ENCODE data around the gene TRPM3.

The TRPM3 gene

DNA sequence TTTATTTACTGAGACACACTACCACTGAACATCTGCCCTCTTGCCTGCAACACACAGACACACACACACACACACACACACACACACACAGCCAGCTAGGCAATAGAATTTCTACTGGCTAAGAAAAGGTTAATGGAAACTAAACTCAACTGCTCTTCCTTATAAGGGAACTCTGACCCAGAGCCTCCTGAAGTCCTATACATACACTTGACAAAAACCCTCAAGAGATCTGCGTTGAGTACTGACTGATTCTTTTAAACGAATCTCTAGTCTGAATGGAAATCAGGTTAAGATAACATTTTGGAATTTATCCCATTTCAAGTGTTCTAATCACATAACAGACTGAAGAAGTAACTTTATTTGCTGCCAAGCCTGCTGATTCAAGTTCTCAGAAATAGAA lies 25.9 kb upstream of the TRPM3 start:
- no peak overlapping the region for H2AFZ ChIP-seq (ENCODE audit: insufficient read depth, low read length, poor library complexity)
- no peak overlapping the region for H3K27ac ChIP-seq (ENCODE audit: low read depth, low read length)
- H2BK12ac ChIP-seq (ENCODE audit: low read length), result no peak overlapping the region
- no CpG with 5 or more reads among the region's 2 CpGs for WGBS (ENCODE audit: extremely low coverage, insufficient coverage, insufficient read length)
- no peak overlapping the region for H3K9ac ChIP-seq (ENCODE audit: low read length)
- no peak overlapping the region for H2BK5ac ChIP-seq (ENCODE audit: low read depth, low read length, poor library complexity)
- H3K27me3 ChIP-seq (ENCODE audit: insufficient read depth, low read length), result no peaks in the 10 kb centered on the region
- no peaks in the 10 kb centered on the region for H3K79me2 ChIP-seq (ENCODE audit: control insufficient read depth, insufficient read depth, low read length, poor library complexity)
- no peak overlapping the region for H3K23ac ChIP-seq (ENCODE audit: low read length)
- no peak overlapping the region for H2BK120ac ChIP-seq (ENCODE audit: insufficient read depth, low read length, poor library complexity)
- H3K4me1 ChIP-seq (ENCODE audit: control insufficient read depth in 1 of 2, insufficient read depth in 2 of 2, low read length in 2 of 2), result no peaks in the 10 kb centered on the region
- no peak overlapping the region for H3K4me2 ChIP-seq (ENCODE audit: low read length)
- no peaks in the 10 kb centered on the region for H3K36me3 ChIP-seq (ENCODE audit: control insufficient read depth in 1 of 2, insufficient read depth in 2 of 2, low read length in 2 of 2)
- H3K9me3 ChIP-seq (ENCODE audit: insufficient read depth, low read depth, low read length), result peaks cover 2% of the 10 kb centered on the region
- H3K14ac ChIP-seq (ENCODE audit: low read length), result no peak overlapping the region
- no peak for DNase-seq
- no peak overlapping the region for H3K4ac ChIP-seq (ENCODE audit: low read depth, low read length)
- H2AK5ac ChIP-seq (ENCODE audit: low read length), result no peak overlapping the region
- no peak overlapping the region for H4K8ac ChIP-seq (ENCODE audit: low read depth, low read length)
- H3K18ac ChIP-seq (ENCODE audit: low read length), result no peak overlapping the region
- H4K91ac ChIP-seq (ENCODE audit: low read depth, low read length), result no peak overlapping the region
- H3K4me3 ChIP-seq (ENCODE audit: low read depth, low read length), result no peak overlapping the region
- H4K12ac ChIP-seq (ENCODE audit: low read depth, low read length), result no peak overlapping the region
- H3K79me1 ChIP-seq (ENCODE audit: low read length), result no peaks in the 10 kb centered on the region

DNA sequence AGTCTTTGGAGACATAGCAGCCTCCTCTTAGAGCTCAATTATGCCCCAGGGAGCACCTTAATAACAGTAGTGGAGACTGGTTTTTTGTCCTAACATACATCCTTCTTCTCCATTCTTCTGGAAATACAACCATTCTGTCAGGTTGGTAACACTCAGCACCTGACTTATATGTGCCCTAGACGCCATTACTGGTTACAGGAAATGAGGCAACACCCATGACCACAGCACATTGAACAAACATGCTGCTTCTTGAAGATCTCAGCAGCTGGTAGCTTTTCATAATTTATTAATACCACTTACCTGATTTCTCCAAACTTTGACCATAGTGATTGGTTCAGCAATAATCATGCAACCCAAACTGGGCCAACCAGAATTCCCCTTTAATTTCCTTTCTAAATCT lies 25.1 kb upstream of the TRPM3 start:
- Histone ChIP-seq H3K27me3 (ENCODE audit: insufficient read depth, low read length) (no peaks in the 10 kb centered on the region), H3K23ac (ENCODE audit: low read length) (no peak overlapping the region), H3K4me1 (ENCODE audit: control insufficient read depth in 1 of 2, insufficient read depth in 2 of 2, low read length in 2 of 2) (no peaks in the 10 kb centered on the region), H2BK120ac (ENCODE audit: insufficient read depth, low read length, poor library complexity) (no peak overlapping the region), H2BK12ac (ENCODE audit: low read length) (no peak overlapping the region), H2BK5ac (ENCODE audit: low read depth, low read length, poor library complexity) (no peak overlapping the region), H3K18ac (ENCODE audit: low read length) (no peak overlapping the region), H3K79me2 (ENCODE audit: control insufficient read depth, insufficient read depth, low read length, poor library complexity) (no peaks in the 10 kb centered on the region), H3K9me3 (ENCODE audit: insufficient read depth, low read depth, low read length) (peaks cover 2% of the 10 kb centered on the region), H2AFZ (ENCODE audit: insufficient read depth, low read length, poor library complexity) (no peak overlapping the region), H3K4ac (ENCODE audit: low read depth, low read length) (no peak overlapping the region), H3K79me1 (ENCODE audit: low read length) (no peaks in the 10 kb centered on the region), H4K91ac (ENCODE audit: low read depth, low read length) (no peak overlapping the region), H4K8ac (ENCODE audit: low read depth, low read length) (no peak overlapping the region), H3K27ac (ENCODE audit: low read depth, low read length) (no peak overlapping the region), H3K9ac (ENCODE audit: low read length) (no peak overlapping the region), H3K36me3 (ENCODE audit: control insufficient read depth in 1 of 2, insufficient read depth in 2 of 2, low read length in 2 of 2) (no peaks in the 10 kb centered on the region), H3K14ac (ENCODE audit: low read length) (no peak overlapping the region), H3K4me3 (ENCODE audit: low read depth, low read length) (no peak overlapping the region), H2AK5ac (ENCODE audit: low read length) (no peak overlapping the region), H4K12ac (ENCODE audit: low read depth, low read length) (no peak overlapping the region), H3K4me2 (ENCODE audit: low read length) (no peak overlapping the region)
- DNase-seq, result no peak
- no CpG with 5 or more reads among the region's 1 CpG for WGBS (ENCODE audit: extremely low coverage, insufficient coverage, insufficient read length)

DNA sequence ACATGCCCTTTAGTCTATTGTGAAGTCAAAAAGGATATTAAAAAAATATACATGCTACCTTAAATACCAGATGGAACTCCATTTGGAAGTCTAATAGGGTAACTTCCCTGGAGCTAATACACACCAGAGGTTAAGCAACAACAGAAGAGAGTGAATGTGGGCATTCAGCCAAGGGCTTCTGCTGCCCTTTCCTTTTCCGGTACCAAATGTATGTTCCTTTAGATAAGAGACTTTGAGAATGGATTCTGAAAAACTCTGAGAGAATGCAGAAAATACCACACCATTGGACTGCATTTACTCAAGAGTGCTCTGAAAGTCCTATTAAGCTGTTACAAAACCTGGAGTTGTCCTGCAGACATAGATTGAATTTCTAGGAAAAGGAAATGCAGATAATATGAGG lies 23.8 kb upstream of the TRPM3 start:
- Histone ChIP-seq H3K36me3 (ENCODE audit: control insufficient read depth in 1 of 2, insufficient read depth in 2 of 2, low read length in 2 of 2) (no peaks in the 10 kb centered on the region), H3K18ac (ENCODE audit: low read length) (no peak overlapping the region), H3K9me3 (ENCODE audit: insufficient read depth, low read depth, low read length) (peaks cover 2% of the 10 kb centered on the region), H4K12ac (ENCODE audit: low read depth, low read length) (no peak overlapping the region), H3K9ac (ENCODE audit: low read length) (no peak overlapping the region), H2BK120ac (ENCODE audit: insufficient read depth, low read length, poor library complexity) (no peak overlapping the region), H2AFZ (ENCODE audit: insufficient read depth, low read length, poor library complexity) (no peak overlapping the region), H2BK12ac (ENCODE audit: low read length) (no peak overlapping the region), H3K4ac (ENCODE audit: low read depth, low read length) (no peak overlapping the region), H3K27ac (ENCODE audit: low read depth, low read length) (no peak overlapping the region), H2AK5ac (ENCODE audit: low read length) (no peak overlapping the region), H3K4me2 (ENCODE audit: low read length) (no peak overlapping the region), H3K4me3 (ENCODE audit: low read depth, low read length) (no peak overlapping the region), H4K8ac (ENCODE audit: low read depth, low read length) (no peak overlapping the region), H2BK5ac (ENCODE audit: low read depth, low read length, poor library complexity) (no peak overlapping the region), H3K4me1 (ENCODE audit: control insufficient read depth in 1 of 2, insufficient read depth in 2 of 2, low read length in 2 of 2) (no peaks in the 10 kb centered on the region), H3K23ac (ENCODE audit: low read length) (no peak overlapping the region), H3K79me1 (ENCODE audit: low read length) (no peaks in the 10 kb centered on the region), H3K14ac (ENCODE audit: low read length) (no peak overlapping the region), H4K91ac (ENCODE audit: low read depth, low read length) (no peak overlapping the region), H3K79me2 (ENCODE audit: control insufficient read depth, insufficient read depth, low read length, poor library complexity) (no peaks in the 10 kb centered on the region), H3K27me3 (ENCODE audit: insufficient read depth, low read length) (no peaks in the 10 kb centered on the region)
- no CpG with 5 or more reads among the region's 1 CpG for WGBS (ENCODE audit: extremely low coverage, insufficient coverage, insufficient read length)
- peak in 1 of 2 donors; percentile 32 for DNase-seq

DNA sequence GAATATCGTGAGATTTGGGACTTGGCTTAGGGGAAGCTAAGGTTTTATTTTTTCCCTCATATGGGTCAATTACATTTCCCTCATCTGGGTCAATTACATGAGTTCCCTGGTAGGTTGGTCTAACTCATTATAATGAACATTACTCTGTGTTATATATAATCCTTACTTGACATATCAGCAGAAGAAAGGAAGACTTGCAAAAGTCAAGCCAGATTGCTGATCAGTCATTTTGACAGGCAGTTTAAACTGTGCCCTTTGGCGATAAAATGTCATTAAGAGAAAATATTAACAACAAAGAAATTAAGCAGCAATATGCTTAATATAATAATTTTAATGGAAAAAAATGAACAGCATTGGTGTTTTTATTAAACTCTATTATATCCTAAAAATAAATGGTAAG lies 23.1 kb upstream of the TRPM3 start:
- Histone ChIP-seq H2BK120ac (ENCODE audit: insufficient read depth, low read length, poor library complexity) (no peak overlapping the region), H2BK12ac (ENCODE audit: low read length) (no peak overlapping the region), H3K4ac (ENCODE audit: low read depth, low read length) (no peak overlapping the region), H3K36me3 (ENCODE audit: control insufficient read depth in 1 of 2, insufficient read depth in 2 of 2, low read length in 2 of 2) (no peaks in the 10 kb centered on the region), H4K8ac (ENCODE audit: low read depth, low read length) (no peak overlapping the region), H3K23ac (ENCODE audit: low read length) (no peak overlapping the region), H3K4me3 (ENCODE audit: low read depth, low read length) (no peak overlapping the region), H3K27me3 (ENCODE audit: insufficient read depth, low read length) (no peaks in the 10 kb centered on the region), H3K14ac (ENCODE audit: low read length) (no peak overlapping the region), H2AFZ (ENCODE audit: insufficient read depth, low read length, poor library complexity) (no peak overlapping the region), H3K79me1 (ENCODE audit: low read length) (no peaks in the 10 kb centered on the region), H2AK5ac (ENCODE audit: low read length) (no peak overlapping the region), H2BK5ac (ENCODE audit: low read depth, low read length, poor library complexity) (no peak overlapping the region), H3K18ac (ENCODE audit: low read length) (no peak overlapping the region), H3K9ac (ENCODE audit: low read length) (no peak overlapping the region), H4K12ac (ENCODE audit: low read depth, low read length) (no peak overlapping the region), H3K9me3 (ENCODE audit: insufficient read depth, low read depth, low read length) (peaks cover 2% of the 10 kb centered on the region), H4K91ac (ENCODE audit: low read depth, low read length) (no peak overlapping the region), H3K79me2 (ENCODE audit: control insufficient read depth, insufficient read depth, low read length, poor library complexity) (no peaks in the 10 kb centered on the region), H3K4me2 (ENCODE audit: low read length) (no peak overlapping the region), H3K4me1 (ENCODE audit: control insufficient read depth in 1 of 2, insufficient read depth in 2 of 2, low read length in 2 of 2) (no peaks in the 10 kb centered on the region), H3K27ac (ENCODE audit: low read depth, low read length) (no peak overlapping the region)
- no CpG with 5 or more reads among the region's 2 CpGs for WGBS (ENCODE audit: extremely low coverage, insufficient coverage, insufficient read length)
- DNase-seq, result no peak
